Hepatocyte (in vitro differentiated cells): ENCODE data around the gene ENOPH1. TPM values are rescaled to one million over a fixed set of nuclear protein-coding genes. Genes with fewer than 3 reads are reported as not detected.

Source experiments
- DNase-seq: peaks from one replicate; pipeline ENCODE4 v3.0.0-alpha.2; 2016; ENCODE audit warnings: low spot score
- H2AFZ ChIP-seq: fragments of 200-600 bp; sonication (generic); 2 replicates; pipeline ENCODE4 v1.6.0; 2016; ENCODE audit warnings: antibody characterized with exemption, mild to moderate bottlenecking
- H3K27ac ChIP-seq: fragments of 200-600 bp; sonication (generic); 2 replicates; pipeline ENCODE4 v1.5.1; 2016; ENCODE audit warnings: mild to moderate bottlenecking
- H3K27me3 ChIP-seq: fragments of 200-600 bp; sonication (generic); 2 replicates; pipeline ENCODE4 v1.6.1; 2016
- H3K36me3 ChIP-seq: fragments of 200-600 bp; sonication (generic); replicated peaks from 2 replicates; pipeline ENCODE4 v1.5.1; 2016; ENCODE audit warnings: low read depth; ENCODE audit not compliant: insufficient read depth
- H3K4me1 ChIP-seq: fragments of 200-600 bp; sonication (generic); 2 replicates; pipeline ENCODE4 v1.5.1; 2016; ENCODE audit warnings: mild to moderate bottlenecking, moderate library complexity; ENCODE audit not compliant: insufficient read depth
- H3K4me2 ChIP-seq: fragments of 200-600 bp; sonication (generic); 2 replicates; pipeline ENCODE4 v1.6.0; 2016
- H3K4me3 ChIP-seq: fragments of 200-600 bp; sonication (generic); 2 replicates; pipeline ENCODE4 v1.5.1; 2016; ENCODE audit warnings: mild to moderate bottlenecking
- H3K79me2 ChIP-seq: fragments of 200-600 bp; sonication (generic); 2 replicates; pipeline ENCODE4 v1.6.0; 2017; ENCODE audit warnings: mild to moderate bottlenecking
- H3K9me2 ChIP-seq: fragments of 200-600 bp; sonication (generic); replicated peaks from 2 replicates; pipeline ENCODE4 v1.6.0; 2017; ENCODE audit warnings: mild to moderate bottlenecking; ENCODE audit not compliant: insufficient read depth
- H3K9me3 ChIP-seq: fragments of 200-600 bp; sonication (generic); 2 replicates; pipeline ENCODE4 v1.5.1; 2016; ENCODE audit warnings: low read depth, mild to moderate bottlenecking
- H4K20me1 ChIP-seq: fragments of 200-600 bp; sonication (generic); 2 replicates; pipeline ENCODE4 v1.6.0; 2016; ENCODE audit warnings: mild to moderate bottlenecking; ENCODE audit not compliant: insufficient read depth, poor library complexity, severe bottlenecking
- CTCF ChIP-seq: fragments of 200-600 bp; sonication (generic); IDR thresholded peaks from 2 replicates; pipeline ENCODE4 v1.5.1; 2016; ENCODE audit warnings: antibody characterized with exemption, mild to moderate bottlenecking; ENCODE audit not compliant: poor library complexity
- EZH2 ChIP-seq: fragments of 200-600 bp; sonication (generic); IDR thresholded peaks from 2 replicates; pipeline ENCODE4 v1.6.1; 2016; ENCODE audit warnings: antibody characterized with exemption, mild to moderate bottlenecking, borderline replicate concordance
- EZH2phosphoT487 ChIP-seq: fragments of 200-600 bp; sonication (generic); IDR thresholded peaks from one replicate; pipeline ENCODE4 v1.6.1; 2018; ENCODE audit warnings: antibody characterized with exemption, mild to moderate bottlenecking, low read depth, moderate library complexity; ENCODE audit not compliant: unreplicated experiment, severe bottlenecking
- WGBS: methylation state at CpG from one replicate; pipeline ENCODE4 v1.1.6; 2016; ENCODE audit warnings: low lambda C conversion rate; ENCODE audit errors: missing lambda C conversion rate; 5-methylcytosine and 5-hydroxymethylcytosine counted together
- polyA plus RNA-seq: library from polyadenylated mRNA; unstranded; fragments of >200 nt; fragmentation: Nextera tagmentation; extraction: Ambion mirVana; gene quantifications from 2 replicates; pipeline ENCODE4 v1.2.1, GENCODE V29; 2016
- total RNA-seq: library from RNA; depleted of rRNA; stranded (reverse); fragments of >200 nt; gene quantifications from 2 replicates; pipeline ENCODE4 v1.2.3, GENCODE V29; 2014

The ENOPH1 gene
- total and polyA plus RNA-seq, 2 experiments from 2014 or later = 35.9 to 59.6 TPM

GRCh38 chr4:82484996-82485783 is 54.8 kb downstream of the ENOPH1 start:
- no peak for TF ChIP-seq EZH2phosphoT487
- TF ChIP-seq CTCF = no peak
- no peak for TF ChIP-seq EZH2
- Histone ChIP-seq H3K27ac (no peak overlapping the region), H3K9me3 (no peaks in the 10 kb centered on the region)

GRCh38 chr4:82489076-82489475 is 58.7 kb downstream of the ENOPH1 start:
- H3K79me2 ChIP-seq = no peaks in the 10 kb centered on the region
- 89% methylated on average over 1 of the region's 1 CpG for WGBS
- no peak overlapping the region for H3K27ac ChIP-seq
- H3K9me2 ChIP-seq = no peaks in the 10 kb centered on the region
- H3K27me3 ChIP-seq = no peaks in the 10 kb centered on the region
- H3K4me3 ChIP-seq = no peak overlapping the region
- no peak overlapping the region for H3K4me2 ChIP-seq
- TF ChIP-seq EZH2 (no peak), EZH2phosphoT487 (no peak), CTCF (no peak)
- no peaks in the 10 kb centered on the region for H3K9me3 ChIP-seq
- no peaks in the 10 kb centered on the region for H3K4me1 ChIP-seq
- no peak overlapping the region for H2AFZ ChIP-seq
- no peak for DNase-seq
- no peaks in the 10 kb centered on the region for H4K20me1 ChIP-seq
- H3K36me3 ChIP-seq = no peaks in the 10 kb centered on the region

More at GRCh38 chr4:82484996-82485783, 54.8 kb downstream of the ENOPH1 start:
- no peak overlapping the region for H3K4me2 ChIP-seq
- H3K4me1 ChIP-seq = no peaks in the 10 kb centered on the region
- H3K79me2 ChIP-seq = no peaks in the 10 kb centered on the region
- H3K36me3 ChIP-seq = no peaks in the 10 kb centered on the region
- no peak overlapping the region for H2AFZ ChIP-seq
- H3K9me2 ChIP-seq = no peaks in the 10 kb centered on the region
- WGBS = 93% methylated on average over 14 of the region's 14 CpGs
- no peak overlapping the region for H3K4me3 ChIP-seq
- DNase-seq = no peak
- no peaks in the 10 kb centered on the region for H4K20me1 ChIP-seq
- H3K27me3 ChIP-seq = no peaks in the 10 kb centered on the region

- no peaks in the 10 kb centered on the region for H3K27me3 ChIP-seq
- WGBS = 65% methylated on average over 8 of the region's 8 CpGs
- no peaks in the 10 kb centered on the region for H3K36me3 ChIP-seq
- H3K27ac ChIP-seq = no peak overlapping the region
- H3K9me2 ChIP-seq = no peaks in the 10 kb centered on the region
- H2AFZ ChIP-seq = no peak overlapping the region
- H3K4me3 ChIP-seq = no peak overlapping the region
- TF ChIP-seq EZH2 (no peak), CTCF (no peak), EZH2phosphoT487 (no peak)
- no peaks in the 10 kb centered on the region for H4K20me1 ChIP-seq
- no peaks in the 10 kb centered on the region for H3K4me1 ChIP-seq
- no peaks in the 10 kb centered on the region for H3K79me2 ChIP-seq
- H3K4me2 ChIP-seq = no peak overlapping the region
- H3K9me3 ChIP-seq = no peaks in the 10 kb centered on the region
- DNase-seq = no peak
Measured at GRCh38 chr4:82489987-82490386, 59.6 kb downstream of the ENOPH1 start.
